SU-DHL-6 (cell line): ENCODE data around the gene CACNA2D1.

Experiments used
- EZH2phosphoT487 ChIP-seq: fragments of 200-600 bp; sonication (generic), shearing (Covaris generic); conservative IDR thresholded peaks from 2 replicates; pipeline ENCODE4 v1.6.1; 2018; ENCODE audit warnings: mild to moderate bottlenecking, antibody characterized with exemption, low read length, moderate library complexity, mixed read lengths
- TF ChIP-seq, protein P1 (sequence below): fragments of 200-600 bp; sonication (generic); IDR thresholded peaks from one replicate; pipeline ENCODE4 v1.5.1; 2017; ENCODE audit warnings: antibody characterized with exemption, mild to moderate bottlenecking, low read length, moderate library complexity; ENCODE audit not compliant: insufficient read depth, poor library complexity, severe bottlenecking

DNA sequence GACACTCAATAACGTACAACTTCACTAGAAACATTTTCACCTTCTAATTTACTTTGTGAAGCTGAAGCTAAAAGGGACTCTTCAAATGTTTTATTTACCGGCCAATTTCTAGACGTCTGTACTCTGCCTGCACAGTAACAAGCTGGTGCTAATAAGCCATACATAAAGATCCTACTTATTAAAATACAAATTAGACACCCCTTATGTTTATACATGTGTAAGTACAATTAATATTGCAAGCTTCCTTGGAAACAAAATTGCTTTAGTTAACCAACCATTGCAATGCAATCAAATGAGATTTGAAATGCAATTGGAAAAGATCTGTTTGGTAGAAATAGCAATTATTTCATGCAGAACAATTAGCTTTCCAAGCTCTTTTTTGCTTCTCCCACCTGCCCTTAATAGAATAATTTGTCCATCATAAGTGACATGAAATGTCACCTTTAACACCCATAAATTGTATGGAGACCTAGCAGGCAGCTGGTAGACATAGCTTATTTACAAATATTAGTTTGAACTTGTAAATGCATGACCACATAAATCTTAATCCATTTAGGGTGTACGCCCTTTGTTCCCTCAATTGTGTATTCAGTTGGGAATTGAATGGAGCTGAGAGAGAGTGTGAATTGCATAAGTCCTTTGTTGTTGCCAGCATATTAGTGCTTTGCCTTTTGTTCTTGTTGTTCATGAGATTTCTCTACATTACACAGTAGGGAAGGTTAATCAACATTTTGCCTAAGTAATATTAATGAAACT lies 277.1 kb downstream of the CACNA2D1 start:
- TF ChIP-seq, protein P1, sequence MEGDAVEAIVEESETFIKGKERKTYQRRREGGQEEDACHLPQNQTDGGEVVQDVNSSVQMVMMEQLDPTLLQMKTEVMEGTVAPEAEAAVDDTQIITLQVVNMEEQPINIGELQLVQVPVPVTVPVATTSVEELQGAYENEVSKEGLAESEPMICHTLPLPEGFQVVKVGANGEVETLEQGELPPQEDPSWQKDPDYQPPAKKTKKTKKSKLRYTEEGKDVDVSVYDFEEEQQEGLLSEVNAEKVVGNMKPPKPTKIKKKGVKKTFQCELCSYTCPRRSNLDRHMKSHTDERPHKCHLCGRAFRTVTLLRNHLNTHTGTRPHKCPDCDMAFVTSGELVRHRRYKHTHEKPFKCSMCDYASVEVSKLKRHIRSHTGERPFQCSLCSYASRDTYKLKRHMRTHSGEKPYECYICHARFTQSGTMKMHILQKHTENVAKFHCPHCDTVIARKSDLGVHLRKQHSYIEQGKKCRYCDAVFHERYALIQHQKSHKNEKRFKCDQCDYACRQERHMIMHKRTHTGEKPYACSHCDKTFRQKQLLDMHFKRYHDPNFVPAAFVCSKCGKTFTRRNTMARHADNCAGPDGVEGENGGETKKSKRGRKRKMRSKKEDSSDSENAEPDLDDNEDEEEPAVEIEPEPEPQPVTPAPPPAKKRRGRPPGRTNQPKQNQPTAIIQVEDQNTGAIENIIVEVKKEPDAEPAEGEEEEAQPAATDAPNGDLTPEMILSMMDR = no peak
- no peak for TF ChIP-seq EZH2phosphoT487
